ENCODE results near the gene ZNF511. TPM values are rescaled to one million over a fixed set of nuclear protein-coding genes. Genes with fewer than 3 reads are reported as not detected.

The ZNF511 gene
- total RNA-seq, 1 experiment from 2014 or later, result 49.0 TPM

DNA sequence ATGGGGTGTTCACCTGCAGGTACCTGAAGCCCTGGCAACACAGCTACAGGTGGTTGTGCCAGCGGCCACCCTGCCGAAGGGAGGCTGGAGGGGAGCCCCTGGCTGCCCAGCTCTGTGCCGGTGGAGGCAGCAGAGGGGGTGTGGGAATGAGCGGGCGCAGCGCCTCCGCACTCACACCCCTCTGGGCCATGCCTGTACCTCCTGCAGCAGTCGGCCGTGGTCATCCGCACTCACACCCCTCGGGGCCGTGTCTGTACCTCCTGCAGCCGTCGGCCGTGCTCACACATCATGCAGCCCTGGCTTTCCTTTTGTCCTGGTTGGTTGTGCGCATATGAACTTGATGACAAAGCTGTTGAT is 1.7 kb downstream of the ZNF511 start (continued):
- TF ChIP-seq, protein P1, sequence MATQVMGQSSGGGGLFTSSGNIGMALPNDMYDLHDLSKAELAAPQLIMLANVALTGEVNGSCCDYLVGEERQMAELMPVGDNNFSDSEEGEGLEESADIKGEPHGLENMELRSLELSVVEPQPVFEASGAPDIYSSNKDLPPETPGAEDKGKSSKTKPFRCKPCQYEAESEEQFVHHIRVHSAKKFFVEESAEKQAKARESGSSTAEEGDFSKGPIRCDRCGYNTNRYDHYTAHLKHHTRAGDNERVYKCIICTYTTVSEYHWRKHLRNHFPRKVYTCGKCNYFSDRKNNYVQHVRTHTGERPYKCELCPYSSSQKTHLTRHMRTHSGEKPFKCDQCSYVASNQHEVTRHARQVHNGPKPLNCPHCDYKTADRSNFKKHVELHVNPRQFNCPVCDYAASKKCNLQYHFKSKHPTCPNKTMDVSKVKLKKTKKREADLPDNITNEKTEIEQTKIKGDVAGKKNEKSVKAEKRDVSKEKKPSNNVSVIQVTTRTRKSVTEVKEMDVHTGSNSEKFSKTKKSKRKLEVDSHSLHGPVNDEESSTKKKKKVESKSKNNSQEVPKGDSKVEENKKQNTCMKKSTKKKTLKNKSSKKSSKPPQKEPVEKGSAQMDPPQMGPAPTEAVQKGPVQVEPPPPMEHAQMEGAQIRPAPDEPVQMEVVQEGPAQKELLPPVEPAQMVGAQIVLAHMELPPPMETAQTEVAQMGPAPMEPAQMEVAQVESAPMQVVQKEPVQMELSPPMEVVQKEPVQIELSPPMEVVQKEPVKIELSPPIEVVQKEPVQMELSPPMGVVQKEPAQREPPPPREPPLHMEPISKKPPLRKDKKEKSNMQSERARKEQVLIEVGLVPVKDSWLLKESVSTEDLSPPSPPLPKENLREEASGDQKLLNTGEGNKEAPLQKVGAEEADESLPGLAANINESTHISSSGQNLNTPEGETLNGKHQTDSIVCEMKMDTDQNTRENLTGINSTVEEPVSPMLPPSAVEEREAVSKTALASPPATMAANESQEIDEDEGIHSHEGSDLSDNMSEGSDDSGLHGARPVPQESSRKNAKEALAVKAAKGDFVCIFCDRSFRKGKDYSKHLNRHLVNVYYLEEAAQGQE (IDR thresholded peaks at IDR 0.05; ENCODE audit: low read depth), result no peak

DNA sequence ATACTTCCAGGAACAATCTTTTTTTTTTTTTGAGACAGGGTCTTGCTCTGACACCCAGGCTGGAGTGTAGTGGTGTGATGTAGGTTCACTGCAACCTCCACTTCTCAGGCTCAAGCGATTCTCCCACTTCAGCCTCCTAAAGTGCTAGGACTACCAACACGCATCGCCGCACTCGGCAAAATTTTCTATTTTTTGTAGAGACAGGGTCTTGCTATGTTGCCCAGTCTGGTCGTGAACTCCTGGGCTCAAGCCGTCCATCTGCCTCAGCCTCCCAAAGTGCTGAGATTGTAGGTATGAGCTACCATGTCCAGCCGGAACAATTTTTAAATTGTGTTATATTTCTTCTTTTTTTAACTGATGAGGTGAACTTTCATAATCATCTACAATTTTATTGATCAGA is 2.1 kb downstream of the ZNF511 start:
- no peaks in the 10 kb centered on the region for H4K20me1 ChIP-seq (ENCODE audit: insufficient read depth)
- no peak overlapping the region for H3K4me3 ChIP-seq (replicated peaks in 1 of 2; ENCODE audit: low read depth in 1 of 2, low read length in 2 of 2)
- H3K27ac ChIP-seq (ENCODE audit: low read depth, low read length), result no peak overlapping the region
- ChIA-PET CTCF (no interaction called here), RAD21 (ENCODE audit: low non-redundant PET in 1 of 2, low total read pairs in 2 of 2, uncharacterized antibody in 2 of 2, unreplicated experiment in 2 of 2) (no interaction called here), POLR2A (no interaction called here)
- no peak overlapping the region for H3K4me2 ChIP-seq (ENCODE audit: low read length)
- no peaks in the 10 kb centered on the region for H3K9me2 ChIP-seq (ENCODE audit: insufficient read depth)
- H3K27me3 ChIP-seq (ENCODE audit: insufficient read depth, low read length), result no peaks in the 10 kb centered on the region
- TF ChIP-seq EGR1 (IDR thresholded peaks at IDR 0.05; ENCODE audit: low read depth) (no peak), TCF7L2 (IDR thresholded peaks at IDR 0.05; ENCODE audit: borderline replicate concordance, extremely low read depth, insufficient read depth, insufficient read length) (no peak), EZH2 (IDR thresholded peaks at IDR 0.05) (no peak), SP1 (IDR thresholded peaks at IDR 0.05; ENCODE audit: low read depth) (no peak), POLR2A (IDR thresholded peaks at IDR 0.05; ENCODE audit: borderline replicate concordance, extremely low read depth, insufficient read depth, insufficient read length) (no peak), JUND (IDR thresholded peaks at IDR 0.05) (no peak), RAD21 (IDR thresholded peaks at IDR 0.05; ENCODE audit: low read depth) (no peak), YY1 (IDR thresholded peaks at IDR 0.05; ENCODE audit: extremely low read depth, insufficient replicate concordance, low read depth, low read length) (no peak), ZFX (IDR thresholded peaks at IDR 0.05) (no peak), FOSL1 (IDR thresholded peaks at IDR 0.05; ENCODE audit: low read depth) (no peak), ZNF274 (IDR thresholded peaks at IDR 0.05; ENCODE audit: low read depth, low read length) (no peak), EZH2phosphoT487 (IDR thresholded peaks at IDR 0.05; ENCODE audit: borderline replicate concordance) (no peak), POLR2AphosphoS5 (IDR thresholded peaks at IDR 0.05; ENCODE audit: low read depth, low read length) (no peak), CBX3 (IDR thresholded peaks at IDR 0.05; ENCODE audit: low read depth) (no peak)
- TF ChIP-seq, protein P2, sequence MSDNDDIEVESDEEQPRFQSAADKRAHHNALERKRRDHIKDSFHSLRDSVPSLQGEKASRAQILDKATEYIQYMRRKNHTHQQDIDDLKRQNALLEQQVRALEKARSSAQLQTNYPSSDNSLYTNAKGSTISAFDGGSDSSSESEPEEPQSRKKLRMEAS (IDR thresholded peaks at IDR 0.05), result no peak
- TF ChIP-seq, protein P3, sequence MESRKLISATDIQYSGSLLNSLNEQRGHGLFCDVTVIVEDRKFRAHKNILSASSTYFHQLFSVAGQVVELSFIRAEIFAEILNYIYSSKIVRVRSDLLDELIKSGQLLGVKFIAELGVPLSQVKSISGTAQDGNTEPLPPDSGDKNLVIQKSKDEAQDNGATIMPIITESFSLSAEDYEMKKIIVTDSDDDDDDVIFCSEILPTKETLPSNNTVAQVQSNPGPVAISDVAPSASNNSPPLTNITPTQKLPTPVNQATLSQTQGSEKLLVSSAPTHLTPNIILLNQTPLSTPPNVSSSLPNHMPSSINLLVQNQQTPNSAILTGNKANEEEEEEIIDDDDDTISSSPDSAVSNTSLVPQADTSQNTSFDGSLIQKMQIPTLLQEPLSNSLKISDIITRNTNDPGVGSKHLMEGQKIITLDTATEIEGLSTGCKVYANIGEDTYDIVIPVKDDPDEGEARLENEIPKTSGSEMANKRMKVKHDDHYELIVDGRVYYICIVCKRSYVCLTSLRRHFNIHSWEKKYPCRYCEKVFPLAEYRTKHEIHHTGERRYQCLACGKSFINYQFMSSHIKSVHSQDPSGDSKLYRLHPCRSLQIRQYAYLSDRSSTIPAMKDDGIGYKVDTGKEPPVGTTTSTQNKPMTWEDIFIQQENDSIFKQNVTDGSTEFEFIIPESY (IDR thresholded peaks at IDR 0.05; ENCODE audit: extremely low read depth, insufficient replicate concordance, low read length), result no peak
- TF ChIP-seq, protein P4, sequence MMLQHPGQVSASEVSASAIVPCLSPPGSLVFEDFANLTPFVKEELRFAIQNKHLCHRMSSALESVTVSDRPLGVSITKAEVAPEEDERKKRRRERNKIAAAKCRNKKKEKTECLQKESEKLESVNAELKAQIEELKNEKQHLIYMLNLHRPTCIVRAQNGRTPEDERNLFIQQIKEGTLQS (IDR thresholded peaks at IDR 0.05), result no peak
- H3K79me2 ChIP-seq (ENCODE audit: insufficient read depth, low read length), result peaks cover 23% of the 10 kb centered on the region
- no TSS peak for BruUV-seq (replicated peaks)
- peaks cover 2 to 15% of the 10 kb centered on the region in 2 experiments; a peak in 2 of 4 replicates for H3K4me1 ChIP-seq (ENCODE audit: control insufficient read depth in 1 of 2, insufficient read depth in 2 of 2, low read length in 2 of 2)
- intact Hi-C loops (cut with micrococcal nuclease), result no loop called here
- peaks cover 0 to 3% of the 10 kb centered on the region in 2 experiments; a peak in 1 of 4 replicates for H3K36me3 ChIP-seq (ENCODE audit: control insufficient read depth in 1 of 2, insufficient read depth in 2 of 2, low read length in 2 of 2)
- no peaks in the 10 kb centered on the region for H3K9me3 ChIP-seq (ENCODE audit: control insufficient read depth in 1 of 2, insufficient read depth in 1 of 2, low read depth in 1 of 2, low read length in 2 of 2)
- no peak overlapping the region for H2AFZ ChIP-seq (ENCODE audit: low read depth, low read length, poor library complexity, severe bottlenecking)
- no peak for DNase-seq (ENCODE audit: low read depth, low spot score)
- ATAC-seq, result no peak
- H3K9ac ChIP-seq (ENCODE audit: low read length), result no peak overlapping the region

Measured in HCT116 (cell line).